Caco-2 (cell line): ENCODE data around the gene OR2L13. TPM values are rescaled to one million over a fixed set of nuclear protein-coding genes. Genes with fewer than 3 reads are reported as not detected.

ENCODE experiments used
- BruUV-seq: library from RNA; stranded (reverse); fragments of 400-500 nt; replicated peaks from 2 replicates; lab custom pipeline; 2021; lab: Mats Ljungman, UMichigan
- CTCF ChIA-PET: fragments of 300-600 bp; sonication (Branson Sonifier 250); formaldehyde crosslinking; loops from one replicate; lab custom pipeline; 2022; ENCODE audit warnings: antibody characterized with exemption; lab: Charles Lee
- POLR2A ChIA-PET: fragments of 300-600 bp; sonication (Branson Sonifier 250); formaldehyde crosslinking; loops from one replicate; lab custom pipeline; 2022; ENCODE audit warnings: antibody characterized with exemption; lab: Charles Lee
- DNase-seq, 2 experiments: peaks; one replicate each; pipeline versions ENCODE4 v3.0.0 to v3.0.0-alpha.2; 2020 to 2022
- H3K27me3 ChIP-seq: replicated peaks from 2 replicates; pipeline ENCODE4 v1.6.0; 2011; ENCODE audit warnings: low read length; ENCODE audit not compliant: control insufficient read depth, insufficient read depth
- H3K36me3 ChIP-seq: 2 replicates; pipeline ENCODE4 v1.5.1; 2011; ENCODE audit warnings: low read length; ENCODE audit not compliant: control insufficient read depth, insufficient read depth
- H3K4me1 ChIP-seq: fragments of 250-450 bp; sonication (Bioruptor Pico); 2 replicates; pipeline ENCODE4 v1.5.1; 2020; ENCODE audit warnings: mild to moderate bottlenecking
- H3K4me3 ChIP-seq: 2 replicates; pipeline ENCODE4 v1.5.1; 2011; ENCODE audit warnings: low read depth, mild to moderate bottlenecking, control low read depth, low read length
- H3K9me3 ChIP-seq: fragments of 250-450 bp; sonication (Bioruptor Pico); 2 replicates; pipeline ENCODE4 v1.5.1; 2020; ENCODE audit warnings: mild to moderate bottlenecking, moderate library complexity
- H3K27ac Mint-ChIP-seq: one replicate; pipeline ENCODE4 v1.8.0; 2022; ENCODE audit warnings: mixed read lengths; ENCODE audit not compliant: unreplicated experiment
- H3K27me3 Mint-ChIP-seq: one replicate; pipeline ENCODE4 v1.8.0; 2022; ENCODE audit warnings: mixed read lengths; ENCODE audit not compliant: insufficient read depth, unreplicated experiment
- H3K36me3 Mint-ChIP-seq: one replicate; pipeline ENCODE4 v1.8.0; 2022; ENCODE audit warnings: mild to moderate bottlenecking, mixed read lengths; ENCODE audit not compliant: insufficient read depth, unreplicated experiment
- H3K4me1 Mint-ChIP-seq: one replicate; pipeline ENCODE4 v1.8.0; 2022; ENCODE audit warnings: low read depth, mixed read lengths; ENCODE audit not compliant: unreplicated experiment
- H3K4me3 Mint-ChIP-seq: one replicate; pipeline ENCODE4 v1.8.0; 2022; ENCODE audit warnings: mild to moderate bottlenecking, moderate library complexity, mixed read lengths; ENCODE audit not compliant: unreplicated experiment
- H3K9me3 Mint-ChIP-seq: one replicate; pipeline ENCODE4 v1.8.0; 2022; ENCODE audit warnings: mixed read lengths; ENCODE audit not compliant: unreplicated experiment
- intact Hi-C: fragments of 100-400 bp; cut with micrococcal nuclease; formaldehyde crosslinking; loops from one replicate; pipeline ENCODE4 v1.10.0; 2022; ENCODE audit not compliant: unreplicated experiment
- total RNA-seq: library from RNA; stranded (reverse); gene quantifications from 2 replicates; pipeline ENCODE4 v1.2.3, GENCODE V29; 2022
- TF ChIP-seq, protein P1 (sequence below), 2 experiments: fragments of 200-600 bp in 1 of 2; IDR thresholded peaks; 1 replicate in 1 of 2; 2 replicates in 1 of 2; pipeline versions ENCODE4 v1.5.1 to v1.8.0; 2011 to 2022; ENCODE audit warnings: antibody characterized with exemption in 1 of 2, control low read depth in 1 of 2, inconsistent platforms in 1 of 2, low read depth in 1 of 2, low read length in 1 of 2, mild to moderate bottlenecking in 1 of 2, moderate library complexity in 1 of 2; ENCODE audit not compliant: insufficient read depth in 1 of 2, severe bottlenecking in 1 of 2, unreplicated experiment in 1 of 2

The OR2L13 gene
- total RNA-seq, 1 experiment from 2014 or later = not detected

DNA sequence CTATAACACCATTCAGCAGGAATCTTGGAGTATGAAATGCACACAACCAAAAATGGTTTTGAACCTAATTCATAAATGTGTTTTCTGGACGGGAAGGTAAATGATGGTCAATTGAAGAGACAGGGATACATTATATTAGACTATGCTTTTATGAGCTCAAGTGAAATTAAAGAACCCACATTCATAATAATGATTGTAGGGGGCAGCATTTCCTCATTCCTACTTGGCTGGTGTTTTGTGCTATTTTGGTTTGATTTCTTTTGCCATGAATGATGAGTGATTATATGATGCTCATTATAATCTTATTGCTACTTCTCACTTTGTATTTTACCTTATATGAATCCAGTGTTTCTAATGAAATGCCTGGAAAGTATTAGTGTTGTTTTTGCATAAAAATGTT lies 48.0 kb upstream of the OR2L13 start:
- Mint-ChIP-seq H3K27me3 (no peaks in the 10 kb centered on the region), H3K27ac (no peak overlapping the region), H3K36me3 (no peaks in the 10 kb centered on the region), H3K4me1 (no peaks in the 10 kb centered on the region), H3K9me3 (peaks cover 26% of the 10 kb centered on the region), H3K4me3 (no peak overlapping the region)
- no peaks in the 10 kb centered on the region for H3K27me3 ChIP-seq
- POLR2A ChIA-PET = no interaction called here
- intact Hi-C loops = no loop called here
- no peaks in the 10 kb centered on the region for H3K9me3 ChIP-seq
- no peak overlapping the region for H3K4me3 ChIP-seq
- BruUV-seq = no TSS peak
- CTCF ChIA-PET = no interaction called here
- TF ChIP-seq, protein P1, sequence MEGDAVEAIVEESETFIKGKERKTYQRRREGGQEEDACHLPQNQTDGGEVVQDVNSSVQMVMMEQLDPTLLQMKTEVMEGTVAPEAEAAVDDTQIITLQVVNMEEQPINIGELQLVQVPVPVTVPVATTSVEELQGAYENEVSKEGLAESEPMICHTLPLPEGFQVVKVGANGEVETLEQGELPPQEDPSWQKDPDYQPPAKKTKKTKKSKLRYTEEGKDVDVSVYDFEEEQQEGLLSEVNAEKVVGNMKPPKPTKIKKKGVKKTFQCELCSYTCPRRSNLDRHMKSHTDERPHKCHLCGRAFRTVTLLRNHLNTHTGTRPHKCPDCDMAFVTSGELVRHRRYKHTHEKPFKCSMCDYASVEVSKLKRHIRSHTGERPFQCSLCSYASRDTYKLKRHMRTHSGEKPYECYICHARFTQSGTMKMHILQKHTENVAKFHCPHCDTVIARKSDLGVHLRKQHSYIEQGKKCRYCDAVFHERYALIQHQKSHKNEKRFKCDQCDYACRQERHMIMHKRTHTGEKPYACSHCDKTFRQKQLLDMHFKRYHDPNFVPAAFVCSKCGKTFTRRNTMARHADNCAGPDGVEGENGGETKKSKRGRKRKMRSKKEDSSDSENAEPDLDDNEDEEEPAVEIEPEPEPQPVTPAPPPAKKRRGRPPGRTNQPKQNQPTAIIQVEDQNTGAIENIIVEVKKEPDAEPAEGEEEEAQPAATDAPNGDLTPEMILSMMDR (IDR thresholded peaks at IDR 0.05; ENCODE audit: insufficient read depth in 1 of 2, low read depth in 1 of 2, low read length in 1 of 2, severe bottlenecking in 1 of 2, unreplicated experiment in 1 of 2) = no peak
- no peaks in the 10 kb centered on the region for H3K4me1 ChIP-seq
- DNase-seq = no peak
- no peaks in the 10 kb centered on the region for H3K36me3 ChIP-seq

DNA sequence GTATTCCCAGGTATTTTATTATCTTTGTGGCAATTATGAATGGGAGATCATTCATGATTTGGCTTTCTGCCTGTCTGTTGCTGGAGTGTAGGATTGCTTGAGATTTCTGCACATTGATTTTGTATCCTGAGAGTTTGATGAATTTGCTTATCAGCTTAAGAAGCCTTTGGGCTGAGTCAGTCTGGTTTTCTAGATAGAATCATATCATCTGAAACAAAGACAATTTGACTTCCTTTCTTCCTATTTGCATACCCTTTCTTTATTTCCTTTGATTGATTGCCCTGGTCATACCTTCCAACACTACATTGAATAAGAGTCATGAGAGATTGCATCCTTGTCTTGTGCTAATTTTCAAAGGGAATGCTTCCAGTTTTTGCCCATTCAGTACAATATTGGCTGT lies 40.3 kb upstream of the OR2L13 start:
- intact Hi-C loops = no loop called here
- no peak overlapping the region for H3K4me3 ChIP-seq

DNA sequence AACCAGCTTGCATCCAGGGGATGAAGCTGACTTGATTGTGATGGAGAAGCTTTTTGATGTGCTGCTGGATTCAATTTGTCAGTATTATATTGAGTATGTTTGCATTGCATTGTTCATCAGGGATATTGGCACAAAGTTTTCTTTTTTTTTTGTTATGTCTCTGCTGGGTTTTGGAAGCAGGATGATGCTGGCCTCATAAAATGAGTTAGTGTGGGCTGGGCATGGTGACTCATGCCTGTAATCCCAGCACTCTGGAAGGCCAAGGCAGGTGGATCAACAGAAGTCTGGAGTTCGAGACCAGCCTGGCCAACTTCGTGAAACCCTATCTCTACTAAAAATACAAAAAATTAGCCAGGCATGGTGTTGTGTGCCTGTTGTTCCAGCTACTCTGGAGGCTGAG lies 39.7 kb upstream of the OR2L13 start:
- no peaks in the 10 kb centered on the region for H3K4me1 ChIP-seq
- no peaks in the 10 kb centered on the region for H3K36me3 ChIP-seq
- Mint-ChIP-seq H3K27ac (no peak overlapping the region), H3K27me3 (no peaks in the 10 kb centered on the region), H3K9me3 (peaks cover 22% of the 10 kb centered on the region), H3K4me1 (no peaks in the 10 kb centered on the region), H3K4me3 (no peak overlapping the region), H3K36me3 (no peaks in the 10 kb centered on the region)
- no peaks in the 10 kb centered on the region for H3K27me3 ChIP-seq
- DNase-seq = no peak
- no peak overlapping the region for H3K4me3 ChIP-seq
- ChIA-PET POLR2A (no interaction called here), CTCF (no interaction called here)
- no TSS peak for BruUV-seq
- 0 out of 2 replicates have a peak, but pooled peaks cover 2% of the 10 kb centered on the region for H3K9me3 ChIP-seq
- intact Hi-C loops = no loop called here
- TF ChIP-seq, protein P1 (IDR thresholded peaks at IDR 0.05; ENCODE audit: insufficient read depth in 1 of 2, low read depth in 1 of 2, low read length in 1 of 2, severe bottlenecking in 1 of 2, unreplicated experiment in 1 of 2) = no peak

More for the DNA sequence above, 40.3 kb upstream of the OR2L13 start:
- Histone ChIP-seq H3K36me3 (no peaks in the 10 kb centered on the region), H3K4me1 (no peaks in the 10 kb centered on the region), H3K27me3 (no peaks in the 10 kb centered on the region), H3K9me3 (0 out of 2 replicates have a peak, but pooled peaks cover 2% of the 10 kb centered on the region)
- TF ChIP-seq, protein P1 (IDR thresholded peaks at IDR 0.05; ENCODE audit: insufficient read depth in 1 of 2, low read depth in 1 of 2, low read length in 1 of 2, severe bottlenecking in 1 of 2, unreplicated experiment in 1 of 2) = no peak
- Mint-ChIP-seq H3K4me3 (no peak overlapping the region), H3K9me3 (peaks cover 22% of the 10 kb centered on the region), H3K36me3 (no peaks in the 10 kb centered on the region), H3K27me3 (no peaks in the 10 kb centered on the region), H3K4me1 (no peaks in the 10 kb centered on the region), H3K27ac (no peak overlapping the region)
- ChIA-PET POLR2A (no interaction called here), CTCF (no interaction called here)
- no peak for DNase-seq
- BruUV-seq = no TSS peak
